Gastroesophageal sphincter (tissue), 3 donors: ENCODE measurements around the gene ZDHHC17.

Source experiments
- POLR2A ChIP-seq, 2 donors: fragments of 450-650 bp; IDR thresholded peaks; one replicate each; pipeline ENCODE4 v1.6.1; 2017; ENCODE audit warnings: antibody characterized with exemption in 2 of 2, mild to moderate bottlenecking in 2 of 2, moderate library complexity in 1 of 2
- TF ChIP-seq, protein P1 (sequence below), 4 experiments: fragments of 200-600 bp in 2 of 4; fragments of 450-650 bp in 2 of 4; sonication (generic) in 1 of 4; IDR thresholded peaks; one replicate each; pipeline ENCODE4 v1.5.1; 2017 to 2019; ENCODE audit warnings: antibody characterized with exemption in 4 of 4, mild to moderate bottlenecking in 2 of 4, moderate library complexity in 2 of 4

DNA sequence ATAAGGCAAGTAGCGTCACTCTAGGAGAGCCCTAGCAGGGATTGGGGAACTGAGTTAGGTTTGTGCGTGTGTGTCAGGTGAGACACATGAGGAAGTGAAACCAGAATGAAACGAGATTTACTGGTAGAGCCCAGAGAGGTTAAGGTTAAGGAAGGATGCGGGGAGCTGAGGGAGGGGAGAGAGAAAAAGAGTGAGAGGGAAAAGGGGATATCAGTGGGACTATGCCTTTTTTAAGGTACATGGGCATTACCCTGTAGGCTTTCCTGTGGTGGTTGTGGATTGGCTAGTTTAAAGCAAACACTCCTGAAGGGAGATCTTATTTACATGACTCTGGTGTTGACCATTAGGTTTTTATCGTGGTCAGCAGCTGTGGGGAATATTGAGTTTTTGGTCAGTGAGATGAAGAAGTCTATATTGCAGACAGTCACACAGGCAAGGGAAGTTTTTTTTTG is 13.9 kb downstream of the ZDHHC17 start:
- no peak for TF ChIP-seq POLR2A (IDR thresholded peaks at IDR 0.05)
- TF ChIP-seq, protein P1, sequence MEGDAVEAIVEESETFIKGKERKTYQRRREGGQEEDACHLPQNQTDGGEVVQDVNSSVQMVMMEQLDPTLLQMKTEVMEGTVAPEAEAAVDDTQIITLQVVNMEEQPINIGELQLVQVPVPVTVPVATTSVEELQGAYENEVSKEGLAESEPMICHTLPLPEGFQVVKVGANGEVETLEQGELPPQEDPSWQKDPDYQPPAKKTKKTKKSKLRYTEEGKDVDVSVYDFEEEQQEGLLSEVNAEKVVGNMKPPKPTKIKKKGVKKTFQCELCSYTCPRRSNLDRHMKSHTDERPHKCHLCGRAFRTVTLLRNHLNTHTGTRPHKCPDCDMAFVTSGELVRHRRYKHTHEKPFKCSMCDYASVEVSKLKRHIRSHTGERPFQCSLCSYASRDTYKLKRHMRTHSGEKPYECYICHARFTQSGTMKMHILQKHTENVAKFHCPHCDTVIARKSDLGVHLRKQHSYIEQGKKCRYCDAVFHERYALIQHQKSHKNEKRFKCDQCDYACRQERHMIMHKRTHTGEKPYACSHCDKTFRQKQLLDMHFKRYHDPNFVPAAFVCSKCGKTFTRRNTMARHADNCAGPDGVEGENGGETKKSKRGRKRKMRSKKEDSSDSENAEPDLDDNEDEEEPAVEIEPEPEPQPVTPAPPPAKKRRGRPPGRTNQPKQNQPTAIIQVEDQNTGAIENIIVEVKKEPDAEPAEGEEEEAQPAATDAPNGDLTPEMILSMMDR (IDR thresholded peaks at IDR 0.05): no peak
